NCI-H460 (cell line): ENCODE data around the gene FAM237A. TPM values are rescaled to one million over a fixed set of nuclear protein-coding genes. Genes with fewer than 3 reads are reported as not detected.
A peak's percentile ranks its signal among the peaks of the same experiment; 100 is the strongest.

Experiments
- DNase-seq: peaks from one replicate; pipeline ENCODE4 v3.0.0-alpha.2; 2016; ENCODE audit warnings: low read depth; ENCODE audit errors: extremely low read depth
- total RNA-seq: library from RNA; depleted of rRNA; stranded (reverse); fragments of >200 nt; shearing (Covaris generic); gene quantifications from 2 replicates; pipeline ENCODE4 v1.2.3, GENCODE V29; 2014; rRNA removed

The FAM237A gene
- total RNA-seq, 1 experiment from 2014 or later, result not detected

DNA sequence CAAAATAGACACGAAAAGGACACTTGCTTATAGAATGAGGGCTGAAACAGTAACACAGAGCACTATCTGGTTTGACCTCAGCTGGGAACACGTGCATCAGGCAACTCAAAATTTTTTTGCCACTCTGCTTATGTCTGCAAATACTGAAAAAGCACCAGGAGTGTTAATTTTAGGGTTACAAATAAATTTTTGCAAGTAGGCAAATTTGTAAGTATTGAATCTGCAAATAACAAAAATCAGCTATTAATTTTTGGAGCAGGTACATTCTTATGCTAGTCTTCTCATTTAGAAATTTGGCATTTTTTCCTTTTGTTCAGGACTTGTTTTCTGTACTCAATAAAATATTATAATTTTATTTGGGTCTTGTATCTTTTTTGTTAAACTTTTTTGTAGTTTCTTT is 46.2 kb downstream of the FAM237A start:
- no peak for DNase-seq

DNA sequence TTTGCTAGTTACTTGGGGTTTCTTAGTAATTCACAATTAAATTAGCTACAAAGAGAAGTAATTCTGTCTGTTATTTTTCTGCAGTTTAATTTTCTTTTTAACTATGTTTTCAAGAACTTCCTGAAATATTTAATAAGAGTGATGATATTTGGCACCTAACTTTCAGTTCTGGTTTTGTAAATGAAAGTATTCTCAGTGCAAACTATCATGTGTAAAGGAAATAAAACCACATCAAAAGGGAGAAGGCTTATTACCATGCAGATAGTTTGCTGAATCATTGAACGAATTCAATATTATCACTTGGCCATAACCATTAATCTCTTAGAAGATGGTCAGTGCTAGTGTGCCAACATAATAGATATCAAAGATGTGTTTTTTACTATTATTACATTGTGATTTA is 46.7 kb downstream of the FAM237A start:
- DNase-seq, result no peak

DNA sequence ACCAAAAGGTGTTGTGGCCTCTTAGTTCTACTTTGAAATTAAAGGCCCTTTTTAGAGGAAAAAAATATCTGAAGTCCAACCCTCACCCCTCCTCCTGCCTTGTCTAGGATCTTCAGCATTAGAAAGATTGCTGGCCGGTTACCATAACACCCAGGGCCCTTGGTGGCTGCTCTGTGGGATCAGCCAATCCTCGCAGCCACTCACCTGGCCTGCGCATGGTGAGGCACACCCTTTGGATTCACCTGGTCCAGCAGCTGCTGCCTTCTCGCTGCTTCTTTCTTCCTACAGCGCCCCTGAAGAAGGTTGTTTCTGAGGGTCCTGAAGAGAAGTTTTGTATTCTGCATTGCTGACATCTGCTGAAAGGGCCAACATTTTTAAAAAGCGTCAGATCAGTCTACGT is 50.7 kb downstream of the FAM237A start:
- no peak for DNase-seq

DNA sequence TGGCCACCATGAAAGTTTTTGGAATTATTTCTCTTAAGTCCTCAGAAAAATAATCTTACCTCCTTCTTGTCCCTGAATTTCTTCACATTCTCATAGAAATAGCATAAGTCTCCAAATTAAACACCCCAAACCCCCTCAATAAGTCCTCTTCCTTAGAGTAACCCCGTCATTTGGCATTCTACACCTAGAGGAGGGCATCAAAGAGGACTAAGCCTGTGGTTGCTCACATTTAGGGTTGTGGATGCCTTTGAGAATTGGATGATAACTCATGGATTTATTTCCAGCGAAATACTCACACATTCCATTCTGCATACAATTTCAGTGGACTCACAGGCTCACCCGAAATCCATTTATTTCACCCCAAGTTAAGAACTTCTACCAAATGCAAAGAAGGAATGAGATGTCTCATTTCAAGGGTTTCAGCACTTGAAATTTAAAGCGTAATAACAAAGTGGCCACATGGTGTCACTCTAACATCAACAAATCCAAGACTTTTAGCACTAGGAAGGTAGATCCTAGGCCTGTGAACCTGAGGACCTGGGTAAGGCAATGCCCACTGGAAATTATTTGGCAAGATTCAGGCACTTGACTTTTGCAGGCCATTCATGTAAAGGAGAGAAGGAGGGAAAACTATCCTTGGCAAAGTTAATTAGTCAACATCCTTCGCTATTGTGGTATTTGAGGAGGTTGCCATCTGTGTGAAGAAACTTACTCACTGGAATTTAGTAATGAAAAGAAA is 51.3 kb downstream of the FAM237A start:
- peak; percentile 71 for DNase-seq

DNA sequence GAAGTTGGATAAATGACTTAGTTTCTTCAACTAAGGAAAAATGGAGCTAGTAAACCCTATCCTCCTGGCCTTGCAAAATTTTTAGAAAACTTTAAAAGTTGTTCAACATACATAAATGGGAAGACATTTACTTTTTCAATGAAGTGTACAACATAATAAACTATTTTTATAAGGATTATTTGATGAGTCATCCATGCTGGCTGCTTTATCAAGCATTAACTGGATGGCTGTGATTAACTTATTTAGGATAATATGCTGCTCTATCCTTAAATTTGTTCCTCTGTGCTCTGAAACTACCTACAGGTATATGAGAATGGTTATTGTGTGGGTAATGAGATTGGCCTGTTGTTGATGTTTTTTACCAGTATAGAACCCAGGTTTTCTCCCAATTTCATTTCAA is 54.6 kb downstream of the FAM237A start:
- DNase-seq, result no peak

DNA sequence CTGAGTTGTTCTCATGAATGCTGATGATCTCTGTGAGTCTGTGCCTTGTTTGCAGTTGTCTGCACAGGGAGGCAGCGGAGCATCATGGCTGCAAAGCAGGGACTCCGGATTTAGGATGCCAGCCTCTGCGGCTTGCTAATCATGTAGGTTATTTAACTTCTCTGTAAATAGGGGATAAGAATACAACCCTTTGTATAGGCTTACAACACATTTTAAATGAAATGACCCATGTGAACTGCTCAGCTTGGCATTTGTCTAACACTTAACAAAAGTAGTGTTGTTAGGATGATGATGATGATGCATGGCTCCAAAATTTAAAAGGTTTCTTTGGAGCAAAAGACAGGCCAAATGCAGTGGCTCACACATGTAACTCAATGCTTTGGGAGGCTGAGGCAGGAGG is 56.5 kb downstream of the FAM237A start:
- no peak for DNase-seq

Other genes starting within 250 kb of the FAM237A start
- 17.6 and 24.6 TPM in 2 replicates for gene ADAM23, start 199.0 kb upstream of the FAM237A start, total RNA-seq
- gene DYTN, start 75.9 kb downstream of the FAM237A start, total RNA-seq, result not detected in 2 replicates
- 0.35 and 0.64 TPM in 2 replicates for gene MDH1B, start 122.8 kb downstream of the FAM237A start, total RNA-seq
- 52.0 and 55.6 TPM in 2 replicates for gene FASTKD2, start 123.1 kb downstream of the FAM237A start, total RNA-seq